Body of pancreas (tissue), 4 donors: ENCODE results near the gene NOVA2. TPM values are rescaled to one million over a fixed set of nuclear protein-coding genes. Genes with fewer than 3 reads are reported as not detected.
A peak's percentile ranks its signal among the peaks of the same experiment; 100 is the strongest.

ENCODE experiments used
- ATAC-seq: fragments of 150-250 bp; one replicate; pipeline ENCODE4 v1.9.1; 2016
- DNase-seq, 4 donors: peaks; one replicate each; pipeline ENCODE4 v3.0.0-alpha.2; 2019
- H3K27ac ChIP-seq, 4 donors: fragments of 200-600 bp; sonication (generic); 1 replicate in 3 of 4; 2 replicates in 1 of 4; pipeline versions ENCODE4 v1.5.1 to v1.6.1; 2016 to 2019; ENCODE audit warnings: mild to moderate bottlenecking in 1 of 4, mixed read lengths in 1 of 4, moderate library complexity in 1 of 4
- H3K27me3 ChIP-seq, 2 donors: fragments of 200-600 bp; sonication (generic); one replicate each; pipeline ENCODE4 v1.6.0; 2016; ENCODE audit warnings: mild to moderate bottlenecking in 1 of 2
- H3K36me3 ChIP-seq, 2 donors: fragments of 200-600 bp; sonication (generic); replicated peaks in 1 of 2; 2 replicates each; pipeline ENCODE4 v1.5.1; 2016; ENCODE audit warnings: low read depth in 2 of 2; ENCODE audit not compliant: insufficient read depth in 1 of 2
- H3K4me1 ChIP-seq: fragments of 200-600 bp; sonication (generic); one replicate; pipeline ENCODE4 v1.6.0; 2016
- H3K4me3 ChIP-seq, 2 donors: fragments of 200-600 bp; sonication (generic); 1 replicate in 1 of 2; 2 replicates in 1 of 2; pipeline ENCODE4 v1.5.1; 2016 to 2019
- H3K9me3 ChIP-seq, 3 donors: fragments of 200-600 bp; sonication (generic); 1 replicate in 2 of 3; 2 replicates in 1 of 3; pipeline ENCODE4 v1.5.1; 2016
- POLR2A ChIP-seq, 3 donors: fragments of 450-650 bp; IDR thresholded peaks; one replicate each; pipeline ENCODE4 v1.6.1; 2016; ENCODE audit warnings: antibody characterized with exemption in 3 of 3, mild to moderate bottlenecking in 2 of 3
- WGBS, 2 donors: methylation state at CpG; one replicate each; pipeline ENCODE4 v1.1.5; 2017; 5-methylcytosine and 5-hydroxymethylcytosine counted together
- intact Hi-C: fragments of 100-400 bp; cut with DNase I; formaldehyde crosslinking; loops from one replicate; pipeline ENCODE4 v1.15.1; 2023
- total RNA-seq, 2 donors: library from RNA; depleted of rRNA; stranded (reverse); fragments of >200 nt; gene quantifications; one replicate each; pipeline ENCODE4 v1.1.0, GENCODE V29; 2016
- TF ChIP-seq, protein P1 (sequence below), 7 experiments: fragments of 450-650 bp in 4 of 7; fragments of 200-600 bp in 3 of 7; sonication (generic) in 3 of 7; IDR thresholded peaks; one replicate each; pipeline ENCODE4 v1.5.1; 2016 to 2019; ENCODE audit warnings: antibody characterized with exemption in 7 of 7

NOVA2 gene
- total RNA-seq, 2 donors from 2014 or later, result 1.3 to 1.6 TPM

DNA sequence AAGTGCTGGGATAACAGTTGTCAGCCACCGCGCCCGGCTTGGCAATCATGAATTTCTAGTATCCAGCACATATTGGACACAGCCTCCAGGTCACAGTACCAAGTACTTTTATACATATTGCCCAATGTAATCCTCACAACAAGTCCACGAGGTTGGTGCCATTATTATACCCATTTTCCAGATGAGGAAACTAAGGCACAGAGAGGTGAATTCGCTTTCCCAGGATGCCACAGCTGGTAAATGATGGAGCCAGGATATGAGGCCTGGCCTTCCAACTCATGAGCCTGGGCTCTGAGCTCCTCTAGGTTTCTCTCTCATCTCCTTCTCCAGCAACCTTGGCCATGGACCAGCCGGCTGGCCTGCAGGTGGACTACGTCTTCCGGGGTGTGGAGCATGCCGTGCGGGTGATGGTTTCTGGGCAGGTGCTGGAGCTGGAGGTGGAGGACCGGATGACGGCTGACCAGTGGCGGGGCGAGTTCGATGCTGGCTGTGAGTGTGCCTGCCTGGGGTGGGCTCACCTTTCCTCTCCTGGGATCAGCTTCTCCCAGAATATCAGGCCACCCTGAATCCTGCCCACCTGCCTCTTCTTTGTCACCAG, 29.1 kb upstream of the NOVA2 start:
- ATAC-seq, result no peak
- no peaks in the 10 kb centered on the region for H3K27me3 ChIP-seq
- no peak for DNase-seq
- H3K4me1 ChIP-seq, result peaks cover 13% of the 10 kb centered on the region
- no peak for TF ChIP-seq POLR2A (IDR thresholded peaks at IDR 0.05)
- TF ChIP-seq, protein P1, sequence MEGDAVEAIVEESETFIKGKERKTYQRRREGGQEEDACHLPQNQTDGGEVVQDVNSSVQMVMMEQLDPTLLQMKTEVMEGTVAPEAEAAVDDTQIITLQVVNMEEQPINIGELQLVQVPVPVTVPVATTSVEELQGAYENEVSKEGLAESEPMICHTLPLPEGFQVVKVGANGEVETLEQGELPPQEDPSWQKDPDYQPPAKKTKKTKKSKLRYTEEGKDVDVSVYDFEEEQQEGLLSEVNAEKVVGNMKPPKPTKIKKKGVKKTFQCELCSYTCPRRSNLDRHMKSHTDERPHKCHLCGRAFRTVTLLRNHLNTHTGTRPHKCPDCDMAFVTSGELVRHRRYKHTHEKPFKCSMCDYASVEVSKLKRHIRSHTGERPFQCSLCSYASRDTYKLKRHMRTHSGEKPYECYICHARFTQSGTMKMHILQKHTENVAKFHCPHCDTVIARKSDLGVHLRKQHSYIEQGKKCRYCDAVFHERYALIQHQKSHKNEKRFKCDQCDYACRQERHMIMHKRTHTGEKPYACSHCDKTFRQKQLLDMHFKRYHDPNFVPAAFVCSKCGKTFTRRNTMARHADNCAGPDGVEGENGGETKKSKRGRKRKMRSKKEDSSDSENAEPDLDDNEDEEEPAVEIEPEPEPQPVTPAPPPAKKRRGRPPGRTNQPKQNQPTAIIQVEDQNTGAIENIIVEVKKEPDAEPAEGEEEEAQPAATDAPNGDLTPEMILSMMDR (IDR thresholded peaks at IDR 0.05), result no peak
- no peaks in the 10 kb centered on the region for H3K36me3 ChIP-seq
- 91 to 93% methylated on average over 11 to 15 of the region's 15 CpGs for WGBS, 2 donors
- H3K27ac ChIP-seq, result no peak overlapping the region
- intact Hi-C loops, result no loop called here
- H3K9me3 ChIP-seq, result no peaks in the 10 kb centered on the region
- no peak overlapping the region for H3K4me3 ChIP-seq

DNA sequence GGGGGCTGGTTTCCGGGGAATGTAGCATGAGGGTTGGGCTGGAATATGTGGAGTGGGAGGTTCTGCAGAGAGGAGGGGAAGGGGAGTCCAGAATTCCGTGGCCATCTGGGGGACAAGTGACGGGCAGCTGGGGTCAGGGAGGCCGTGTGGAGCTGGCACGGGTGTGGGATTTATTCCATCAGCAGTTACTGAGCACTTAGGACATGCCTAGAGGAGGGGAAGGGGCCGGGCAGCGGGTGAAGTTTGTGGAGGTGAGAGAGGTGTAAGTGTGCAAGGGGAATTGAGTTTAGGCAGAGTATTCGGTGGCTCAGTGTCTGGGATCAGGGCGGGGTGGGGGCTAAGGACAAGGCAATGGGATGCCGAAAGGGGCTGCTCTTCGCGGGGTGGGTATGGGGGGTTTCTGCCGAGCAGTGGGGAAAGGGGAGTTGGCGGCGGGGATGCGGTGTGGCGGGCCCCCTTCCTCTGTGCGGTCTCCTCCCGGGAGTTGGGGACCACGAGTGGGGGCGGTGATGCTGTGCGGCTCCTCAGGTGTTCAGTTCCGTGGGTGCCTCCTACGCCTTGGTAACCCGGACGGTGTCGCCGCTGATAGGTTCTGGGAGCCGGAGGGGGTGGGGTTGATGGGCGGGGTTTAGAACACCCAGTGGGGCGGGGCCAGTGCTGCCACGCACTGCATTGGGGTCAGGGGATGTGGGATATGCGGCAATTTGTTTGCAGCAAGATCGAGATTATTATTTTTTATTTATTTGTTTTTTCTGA, 27.0 kb upstream of the NOVA2 start:
- Histone ChIP-seq H3K36me3 (no peaks in the 10 kb centered on the region), H3K4me3 (no peak overlapping the region), H3K27me3 (no peaks in the 10 kb centered on the region), H3K4me1 (peaks cover 18% of the 10 kb centered on the region), H3K9me3 (no peaks in the 10 kb centered on the region), H3K27ac (no peak overlapping the region)
- ATAC-seq, result peak; percentile 70
- intact Hi-C loops, result no loop called here
- no peak for TF ChIP-seq POLR2A (IDR thresholded peaks at IDR 0.05)
- TF ChIP-seq, protein P1 (IDR thresholded peaks at IDR 0.05), result no peak
- 8 to 13% methylated on average over 26 to 34 of the region's 34 CpGs for WGBS, 2 donors
- DNase-seq, result peak; percentile 49 to 71 (median 60)

GRCh38 chr19:45999653-46000121, 26.0 kb upstream of the NOVA2 start:
- intact Hi-C loops, result no loop called here
- Histone ChIP-seq H3K9me3 (no peaks in the 10 kb centered on the region), H3K27ac (no peak overlapping the region), H3K4me3 (no peak overlapping the region), H3K36me3 (no peaks in the 10 kb centered on the region), H3K27me3 (no peaks in the 10 kb centered on the region), H3K4me1 (peaks cover 19% of the 10 kb centered on the region)
- ATAC-seq, result no peak
- DNase-seq, result peak in 1 of 4 donors; percentile 25
- no peak for TF ChIP-seq POLR2A (IDR thresholded peaks at IDR 0.05)
- TF ChIP-seq, protein P1 (IDR thresholded peaks at IDR 0.05), result no peak
- WGBS, 2 donors, result 23 to 31% methylated on average over 14 of the region's 14 CpGs

DNA sequence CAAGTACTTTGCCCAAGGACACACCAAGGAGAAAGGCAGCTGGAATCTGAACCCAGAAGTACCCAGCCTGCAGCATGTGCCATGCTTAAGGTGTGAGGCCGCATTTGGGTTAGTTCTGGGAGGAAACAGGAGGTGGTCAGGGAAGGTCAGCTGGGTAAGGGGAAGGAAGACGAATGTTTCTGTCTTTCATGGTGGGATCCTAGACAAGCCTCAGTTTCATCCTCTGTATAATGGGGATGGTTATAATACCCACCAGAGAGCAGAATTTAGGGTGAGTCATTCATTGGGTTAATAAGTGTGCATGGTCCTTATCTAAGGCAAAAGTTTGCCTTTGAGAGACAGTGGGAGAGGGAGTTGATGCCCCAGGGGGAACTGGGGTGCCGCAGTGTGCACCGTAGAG, 25.2 kb upstream of the NOVA2 start:
- DNase-seq (no peak), ATAC-seq (no peak)
- peaks cover 24% of the 10 kb centered on the region for H3K4me1 ChIP-seq
- no peaks in the 10 kb centered on the region for H3K9me3 ChIP-seq
- no peaks in the 10 kb centered on the region for H3K27me3 ChIP-seq
- no peak overlapping the region for H3K27ac ChIP-seq
- intact Hi-C loops, result no loop called here
- TF ChIP-seq, protein P1 (IDR thresholded peaks at IDR 0.05), result no peak
- no peak for TF ChIP-seq POLR2A (IDR thresholded peaks at IDR 0.05)
- WGBS, 2 donors, result 89 to 93% methylated on average over 4 of the region's 4 CpGs
- H3K4me3 ChIP-seq, result no peak overlapping the region
- no peaks in the 10 kb centered on the region for H3K36me3 ChIP-seq
